ENCODE measurements around the gene BRD7.

DNA sequence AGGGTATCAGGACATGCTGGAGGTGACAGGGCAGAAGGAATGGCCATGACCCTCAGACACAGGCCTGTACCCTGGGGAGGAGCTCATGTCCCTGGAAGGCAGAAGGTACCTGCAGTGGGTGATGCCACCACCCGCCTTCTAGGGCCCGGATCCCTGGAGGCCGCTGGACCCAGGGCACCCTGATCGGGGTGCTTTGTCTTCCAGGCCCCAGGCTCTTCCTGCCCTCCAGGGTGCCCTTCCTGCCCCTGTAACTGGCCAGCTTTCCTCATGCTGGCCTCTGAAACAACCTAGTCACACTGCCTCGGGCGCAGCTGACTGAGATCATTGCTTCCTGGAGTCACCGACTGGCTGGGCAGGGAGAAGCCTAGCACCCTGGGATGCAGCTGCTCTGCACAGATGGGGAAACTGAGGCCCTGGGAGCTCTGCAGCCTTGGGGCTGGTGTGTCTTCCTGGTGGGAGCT lies 96.6 kb downstream of the BRD7 start:
- TF ChIP-seq CTCF (IDR thresholded peaks at IDR 0.05) (no peak), SIN3A (IDR thresholded peaks at IDR 0.05; ENCODE audit: borderline replicate concordance, insufficient read depth, low read depth, low read length) (no peak), POLR2AphosphoS5 (IDR thresholded peaks at IDR 0.05; ENCODE audit: low read depth, low read length) (no peak)
- TF ChIP-seq, protein P1, sequence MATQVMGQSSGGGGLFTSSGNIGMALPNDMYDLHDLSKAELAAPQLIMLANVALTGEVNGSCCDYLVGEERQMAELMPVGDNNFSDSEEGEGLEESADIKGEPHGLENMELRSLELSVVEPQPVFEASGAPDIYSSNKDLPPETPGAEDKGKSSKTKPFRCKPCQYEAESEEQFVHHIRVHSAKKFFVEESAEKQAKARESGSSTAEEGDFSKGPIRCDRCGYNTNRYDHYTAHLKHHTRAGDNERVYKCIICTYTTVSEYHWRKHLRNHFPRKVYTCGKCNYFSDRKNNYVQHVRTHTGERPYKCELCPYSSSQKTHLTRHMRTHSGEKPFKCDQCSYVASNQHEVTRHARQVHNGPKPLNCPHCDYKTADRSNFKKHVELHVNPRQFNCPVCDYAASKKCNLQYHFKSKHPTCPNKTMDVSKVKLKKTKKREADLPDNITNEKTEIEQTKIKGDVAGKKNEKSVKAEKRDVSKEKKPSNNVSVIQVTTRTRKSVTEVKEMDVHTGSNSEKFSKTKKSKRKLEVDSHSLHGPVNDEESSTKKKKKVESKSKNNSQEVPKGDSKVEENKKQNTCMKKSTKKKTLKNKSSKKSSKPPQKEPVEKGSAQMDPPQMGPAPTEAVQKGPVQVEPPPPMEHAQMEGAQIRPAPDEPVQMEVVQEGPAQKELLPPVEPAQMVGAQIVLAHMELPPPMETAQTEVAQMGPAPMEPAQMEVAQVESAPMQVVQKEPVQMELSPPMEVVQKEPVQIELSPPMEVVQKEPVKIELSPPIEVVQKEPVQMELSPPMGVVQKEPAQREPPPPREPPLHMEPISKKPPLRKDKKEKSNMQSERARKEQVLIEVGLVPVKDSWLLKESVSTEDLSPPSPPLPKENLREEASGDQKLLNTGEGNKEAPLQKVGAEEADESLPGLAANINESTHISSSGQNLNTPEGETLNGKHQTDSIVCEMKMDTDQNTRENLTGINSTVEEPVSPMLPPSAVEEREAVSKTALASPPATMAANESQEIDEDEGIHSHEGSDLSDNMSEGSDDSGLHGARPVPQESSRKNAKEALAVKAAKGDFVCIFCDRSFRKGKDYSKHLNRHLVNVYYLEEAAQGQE (IDR thresholded peaks at IDR 0.05; ENCODE audit: insufficient read depth in 1 of 2, low read depth in 2 of 2, low read length in 1 of 2) = no peak
